ENCODE data around the gene NR2C2. TPM values are rescaled to one million over a fixed set of nuclear protein-coding genes. Genes with fewer than 3 reads are reported as not detected.

Gene NR2C2
- total RNA-seq, 1 experiment from 2014 or later = 38.5 TPM

DNA sequence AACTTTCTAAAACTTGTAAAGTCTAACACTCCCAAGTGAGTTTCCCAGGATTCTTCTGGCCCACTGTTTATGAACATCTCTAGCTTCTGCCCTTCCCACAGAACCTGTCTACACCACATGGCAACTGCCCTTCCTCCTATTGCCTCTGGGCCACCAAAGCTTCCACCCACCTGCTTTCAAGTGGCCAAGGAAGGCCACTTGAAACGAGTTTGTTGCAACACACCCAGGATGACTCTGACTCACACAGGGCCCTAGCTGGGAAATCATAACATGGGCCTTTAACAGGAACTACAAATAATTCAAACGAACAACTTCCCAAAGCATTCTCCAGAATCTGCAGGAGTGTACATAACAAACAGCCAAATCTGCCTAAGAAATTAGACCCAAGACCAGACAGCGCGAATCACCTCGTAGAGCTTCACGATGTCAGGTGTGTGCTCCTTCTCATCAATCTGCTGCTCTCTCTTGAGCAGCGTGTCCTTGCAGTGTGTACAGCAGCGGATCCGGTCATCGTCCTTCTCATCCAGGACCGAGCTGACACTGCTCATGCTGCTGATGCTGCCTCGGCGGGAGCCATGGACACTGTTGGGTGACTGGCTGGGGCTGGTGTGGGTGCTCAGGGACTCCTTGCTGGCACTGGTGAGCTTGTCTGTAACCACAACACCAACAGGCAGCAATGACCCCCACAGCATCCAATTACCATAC, 134.7 kb downstream of the NR2C2 start:
- H3K14ac ChIP-seq (ENCODE audit: insufficient read depth, low read length) = no peak overlapping the region
- no peak overlapping the region for H3K23ac ChIP-seq (ENCODE audit: insufficient read length, low read depth, low read length)
- H3T11ph ChIP-seq (ENCODE audit: low read length) = no peak overlapping the region
- H3K27me3 Mint-ChIP-seq (ENCODE audit: low read depth) = no peaks in the 10 kb centered on the region
- no peak overlapping the region for H2BK12ac ChIP-seq (ENCODE audit: insufficient read length, low read depth, low read length)
- no peaks in the 10 kb centered on the region for H3K27me3 ChIP-seq (ENCODE audit: insufficient read depth, low read length)
- no peak overlapping the region for H3K9ac ChIP-seq (ENCODE audit: extremely low read depth, insufficient read length, low read length)
- no peak overlapping the region for H4K5ac ChIP-seq (ENCODE audit: insufficient read length, low read depth, low read length)
- WGBS (ENCODE audit: extremely low coverage, insufficient read length, low lambda C conversion rate) = no CpG with 5 or more reads among the region's 13 CpGs
- H3K4me1 Mint-ChIP-seq = no peaks in the 10 kb centered on the region
- no peak overlapping the region for H2AFZ ChIP-seq (ENCODE audit: low read length)
- H4K91ac ChIP-seq (ENCODE audit: insufficient read length, low read depth, low read length) = no peak overlapping the region
- peaks cover 18 to 81% (median 62%) of the 10 kb centered on the region in 3 experiments; a peak in 6 of 7 replicates for H3K36me3 Mint-ChIP-seq (ENCODE audit: insufficient read depth in 1 of 3, low read depth in 3 of 3)
- no peak for DNase-seq
- no peak overlapping the region for H2BK5ac ChIP-seq (ENCODE audit: insufficient read length, low read length)
- no peaks in the 10 kb centered on the region for H3K4me1 ChIP-seq (ENCODE audit: insufficient read depth, low read length)
- H3K79me1 ChIP-seq (ENCODE audit: insufficient read depth, low read depth, low read length, poor library complexity, severe bottlenecking) = no peaks in the 10 kb centered on the region
- H3K27ac ChIP-seq (ENCODE audit: insufficient read length, low read depth, low read length) = no peak overlapping the region
- H3K18ac ChIP-seq (ENCODE audit: insufficient read length, low read depth, low read length) = no peak overlapping the region
- no peak overlapping the region for H3K27ac Mint-ChIP-seq
- no peak overlapping the region for H2AK5ac ChIP-seq (ENCODE audit: insufficient read length, low read length)
- no peak overlapping the region for H2BK15ac ChIP-seq (ENCODE audit: low read depth, low read length)
- no peaks in the 10 kb centered on the region for H3K79me2 ChIP-seq (ENCODE audit: insufficient read depth, low read length)
- H3K4me2 ChIP-seq (ENCODE audit: insufficient read depth, insufficient read length, low read length) = no peak overlapping the region
- no peak overlapping the region for H2BK20ac ChIP-seq (ENCODE audit: low read depth, low read length, poor library complexity, severe bottlenecking)
- H3K9me3 ChIP-seq (ENCODE audit: control insufficient read depth, low read depth, low read length) = no peaks in the 10 kb centered on the region
- H3K56ac ChIP-seq (ENCODE audit: insufficient read length, low read depth, low read length) = no peak overlapping the region
- H2BK120ac ChIP-seq (ENCODE audit: low read depth, low read length, poor library complexity, severe bottlenecking) = no peak overlapping the region
- no peaks in the 10 kb centered on the region for H3K23me2 ChIP-seq (ENCODE audit: insufficient read length, low read depth, low read length, poor library complexity, severe bottlenecking)
- no peak overlapping the region; a peak in 1 of 5 replicates for H3K4me3 Mint-ChIP-seq
- no peak overlapping the region for H3K4ac ChIP-seq (ENCODE audit: low read depth, low read length)
- no peak overlapping the region for H4K8ac ChIP-seq (replicated peaks; ENCODE audit: insufficient read length, low read depth, low read length)
- H3K9me3 Mint-ChIP-seq = no peaks in the 10 kb centered on the region
- no peaks in the 10 kb centered on the region for H4K20me1 ChIP-seq (ENCODE audit: control insufficient read depth, insufficient read depth, insufficient read length)
- no peak for TF ChIP-seq CTCF (conservative IDR thresholded peaks at IDR 0.05)

Data from H9 (cell line).